AML-193 (cell line): Measurements from ENCODE around the gene TMTC1.

Experiments used
- DNase-seq, 2 experiments: peaks; one replicate each; lab custom pipeline; 2025; lab: John Stamatoyannopoulos, UW

TMTC1 gene

GRCh38 chr12:29739279-29739991, 44.3 kb downstream of the TMTC1 start:
- DNase-seq, result no peak

DNA sequence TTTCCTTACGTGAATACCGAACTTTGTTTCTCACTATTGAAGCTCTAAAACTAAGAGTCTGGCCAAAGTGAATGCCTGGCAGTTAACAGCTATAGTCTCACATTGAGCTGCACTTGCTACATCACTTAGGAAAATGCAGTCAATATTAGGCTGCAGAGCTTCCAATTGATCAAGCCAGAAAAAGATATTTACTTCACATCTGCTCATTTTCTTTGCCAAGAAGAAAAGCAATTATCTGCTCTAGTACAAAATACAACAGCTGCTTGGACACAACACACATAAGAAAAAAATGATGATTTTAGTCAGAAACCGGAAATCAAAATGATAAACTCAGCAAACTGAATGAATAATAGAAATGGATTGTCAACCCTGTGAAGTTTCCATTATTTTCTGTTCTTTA, 45.4 kb downstream of the TMTC1 start:
- DNase-seq, result no peak

GRCh38 chr12:29737644-29738043, 46.1 kb downstream of the TMTC1 start:
- DNase-seq, result no peak

GRCh38 chr12:29735604-29736003, 48.1 kb downstream of the TMTC1 start:
- DNase-seq, result no peak

DNA sequence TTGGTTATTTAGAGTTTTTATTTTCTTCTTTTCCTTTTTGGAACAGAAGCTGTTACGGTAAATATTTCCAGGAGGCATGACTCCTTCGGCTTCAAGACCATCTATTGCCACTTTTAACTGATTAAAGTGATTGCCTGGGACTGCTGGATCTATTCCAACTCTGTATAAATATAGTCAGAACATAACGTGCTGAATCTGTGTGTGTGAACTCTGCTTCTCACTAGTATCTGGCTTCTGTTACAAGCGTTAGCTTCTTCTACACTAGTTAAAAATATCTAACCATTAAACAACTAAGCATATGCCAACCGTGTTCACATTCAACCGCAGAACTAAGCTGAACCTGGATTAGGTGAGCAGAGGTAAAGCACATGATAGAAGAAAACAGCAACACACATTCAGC, 49.0 kb downstream of the TMTC1 start:
- no peak for DNase-seq

- no peak for DNase-seq
Measured at GRCh38 chr12:29734305-29734704, 49.4 kb downstream of the TMTC1 start.

GRCh38 chr12:29733501-29733900, 50.2 kb downstream of the TMTC1 start:
- no peak for DNase-seq

- DNase-seq, result no peak
Measured at GRCh38 chr12:29733060-29733459, 50.7 kb downstream of the TMTC1 start.

DNA sequence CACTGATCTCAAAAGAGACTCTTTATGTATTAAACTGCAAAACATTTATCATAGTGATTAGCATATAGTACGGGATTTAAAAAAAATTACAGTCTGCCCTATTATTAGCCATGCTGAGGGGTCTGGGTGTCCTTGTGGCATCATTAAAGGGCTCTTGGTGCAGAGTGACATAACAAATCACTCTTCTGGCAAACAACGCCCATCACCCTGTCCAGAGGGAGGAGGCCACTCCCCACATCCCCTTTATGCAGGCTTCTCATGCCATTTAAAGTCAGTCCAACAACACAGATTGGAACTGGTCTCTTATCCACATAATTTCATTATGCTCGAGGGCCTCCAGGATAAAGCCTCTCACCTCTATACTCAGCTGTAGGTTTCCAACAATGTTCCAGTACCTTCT, 51.1 kb downstream of the TMTC1 start:
- no peak for DNase-seq

DNA sequence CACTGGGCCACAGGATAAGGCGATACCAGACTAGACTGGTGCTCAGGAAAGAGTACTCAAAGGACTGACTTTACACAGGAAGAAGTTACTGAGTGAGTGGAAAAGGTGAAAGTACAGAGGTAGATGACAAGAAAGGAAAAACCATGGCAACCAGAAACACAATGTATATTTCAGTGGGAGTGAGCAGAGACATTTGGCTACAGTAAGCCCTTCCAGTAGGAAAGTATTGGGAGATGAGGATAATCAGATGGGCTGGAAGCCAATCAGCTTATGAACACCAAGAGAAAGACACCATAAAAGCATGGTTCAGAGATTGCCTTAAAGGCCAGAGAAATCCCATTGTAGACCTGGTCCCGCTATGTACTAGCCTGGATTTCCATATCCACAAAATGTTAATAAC, 51.6 kb downstream of the TMTC1 start:
- DNase-seq, result no peak

- DNase-seq, result no peak
Measured at GRCh38 chr12:29731591-29731990, 52.2 kb downstream of the TMTC1 start.

- no peak for DNase-seq
Measured at GRCh38 chr12:29730481-29730880, 53.3 kb downstream of the TMTC1 start.

- DNase-seq, result no peak
Measured at GRCh38 chr12:29728030-29728429, 55.7 kb downstream of the TMTC1 start.

- DNase-seq, result no peak
Measured at GRCh38 chr12:29726741-29727348, 56.9 kb downstream of the TMTC1 start.

GRCh38 chr12:29726321-29726692, 57.4 kb downstream of the TMTC1 start:
- DNase-seq, result no peak

- no peak for DNase-seq
Measured at GRCh38 chr12:29725587-29726320, 58.0 kb downstream of the TMTC1 start.

DNA sequence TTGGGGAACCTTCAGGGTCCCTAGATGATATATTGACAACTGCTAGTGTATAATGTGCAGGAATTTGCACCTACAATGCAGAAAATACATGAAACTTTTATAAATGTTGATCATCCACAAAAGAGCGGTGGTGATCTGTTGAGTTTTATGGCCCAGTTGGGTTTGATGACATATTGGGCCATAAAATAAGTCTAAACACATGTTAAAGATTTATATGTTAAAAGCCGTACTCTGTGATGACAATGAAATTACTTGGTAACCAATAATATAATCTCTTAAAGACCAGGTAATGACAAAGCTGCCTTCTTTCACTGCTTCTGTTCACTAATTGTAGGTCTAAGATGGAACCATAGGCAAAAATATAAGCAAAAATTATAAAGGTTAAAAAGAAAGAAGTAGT, 61.6 kb downstream of the TMTC1 start:
- no peak for DNase-seq

- DNase-seq, result no peak
Measured at GRCh38 chr12:29719381-29719780, 64.4 kb downstream of the TMTC1 start.

- DNase-seq, result no peak
Measured at GRCh38 chr12:29717540-29718100, 66.1 kb downstream of the TMTC1 start.

DNA sequence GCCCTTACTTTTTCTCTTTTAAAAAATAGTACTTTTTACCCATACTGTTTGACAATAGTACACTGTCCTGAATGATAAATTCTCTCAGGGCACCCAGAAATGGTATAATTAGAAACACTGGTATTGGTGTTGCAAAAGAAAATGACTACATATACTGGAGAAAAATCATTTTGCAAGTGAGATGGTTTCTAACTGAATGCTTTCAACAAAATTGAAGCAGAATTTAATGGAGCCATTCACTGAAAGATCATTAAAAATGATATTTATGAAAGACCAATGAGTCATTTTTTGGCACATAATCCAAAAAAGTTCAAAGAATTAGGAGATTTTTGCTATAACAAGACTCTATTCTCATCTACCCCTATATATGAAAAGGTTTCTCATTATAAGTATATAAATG, 68.8 kb downstream of the TMTC1 start:
- DNase-seq, result no peak

- DNase-seq, result no peak
Measured at GRCh38 chr12:29713729-29714128, 70.0 kb downstream of the TMTC1 start.

GRCh38 chr12:29711381-29711780, 72.4 kb downstream of the TMTC1 start:
- no peak for DNase-seq

- no peak for DNase-seq
Measured at GRCh38 chr12:29710104-29710503, 73.6 kb downstream of the TMTC1 start.
